Breast epithelium (tissue), 4 donors: ENCODE results near the gene SEMA3E. TPM values are rescaled to one million over a fixed set of nuclear protein-coding genes. Genes with fewer than 3 reads are reported as not detected.

Experiments
- DNase-seq, 2 donors: peaks; one replicate each; pipeline ENCODE4 v3.0.0-alpha.2; 2019; ENCODE audit warnings: low spot score in 2 of 2
- H3K27ac ChIP-seq, 2 donors: fragments of 200-600 bp; sonication (generic) in 1 of 2; one replicate each; pipeline ENCODE4 v1.5.1; 2016 to 2019; ENCODE audit warnings: mild to moderate bottlenecking in 1 of 2
- H3K27me3 ChIP-seq, 2 donors: fragments of 200-600 bp; sonication (generic) in 1 of 2; one replicate each; pipeline versions ENCODE4 v1.5.1 to v1.6.0; 2017 to 2019; ENCODE audit warnings: control low read depth in 1 of 2, mild to moderate bottlenecking in 1 of 2
- H3K36me3 ChIP-seq: fragments of 200-600 bp; one replicate; pipeline ENCODE4 v1.5.1; 2019
- H3K4me1 ChIP-seq, 2 donors: fragments of 200-600 bp; sonication (generic); one replicate each; pipeline ENCODE4 v1.5.1; 2016 to 2019; ENCODE audit warnings: control low read depth in 1 of 2
- H3K4me3 ChIP-seq, 3 donors: fragments of 200-600 bp; sonication (generic); 1 replicate in 2 of 3; 2 replicates in 1 of 3; pipeline ENCODE4 v1.5.1; 2016 to 2019; ENCODE audit warnings: mild to moderate bottlenecking in 3 of 3, moderate library complexity in 2 of 3
- H3K9me3 ChIP-seq, 2 donors: fragments of 200-600 bp; sonication (generic) in 1 of 2; one replicate each; pipeline ENCODE4 v1.5.1; 2016 to 2019; ENCODE audit warnings: control low read depth in 1 of 2
- POLR2A ChIP-seq: fragments of 450-650 bp; IDR thresholded peaks from one replicate; pipeline ENCODE4 v1.6.1; 2016; ENCODE audit warnings: antibody characterized with exemption, mild to moderate bottlenecking, moderate library complexity
- POLR2AphosphoS5 ChIP-seq, 3 donors: sonication (generic); formaldehyde crosslinking; IDR thresholded peaks; one replicate each; pipeline ENCODE4 v1.6.1; 2017; ENCODE audit warnings: antibody characterized with exemption in 3 of 3
- intact Hi-C: fragments of 100-400 bp; cut with DNase I; formaldehyde crosslinking; loops from one replicate; pipeline ENCODE4 v1.15.1; 2023; ENCODE audit warnings: low total_unique reads
- total RNA-seq, 3 donors: library from RNA; depleted of rRNA; stranded (reverse); fragments of >200 nt; gene quantifications; one replicate each; pipeline ENCODE4 v1.1.0, GENCODE V29; 2016
- TF ChIP-seq, protein P1 (sequence below), 3 donors: fragments of 450-650 bp; IDR thresholded peaks; one replicate each; pipeline ENCODE4 v1.5.1; 2016 to 2017; ENCODE audit warnings: antibody characterized with exemption in 3 of 3, mild to moderate bottlenecking in 3 of 3, moderate library complexity in 3 of 3

The SEMA3E gene
- total RNA-seq, 3 donors from 2014 or later: 4.3 to 13.5 (median 11.8) TPM

- no peak for TF ChIP-seq POLR2A
- TF ChIP-seq, protein P1, sequence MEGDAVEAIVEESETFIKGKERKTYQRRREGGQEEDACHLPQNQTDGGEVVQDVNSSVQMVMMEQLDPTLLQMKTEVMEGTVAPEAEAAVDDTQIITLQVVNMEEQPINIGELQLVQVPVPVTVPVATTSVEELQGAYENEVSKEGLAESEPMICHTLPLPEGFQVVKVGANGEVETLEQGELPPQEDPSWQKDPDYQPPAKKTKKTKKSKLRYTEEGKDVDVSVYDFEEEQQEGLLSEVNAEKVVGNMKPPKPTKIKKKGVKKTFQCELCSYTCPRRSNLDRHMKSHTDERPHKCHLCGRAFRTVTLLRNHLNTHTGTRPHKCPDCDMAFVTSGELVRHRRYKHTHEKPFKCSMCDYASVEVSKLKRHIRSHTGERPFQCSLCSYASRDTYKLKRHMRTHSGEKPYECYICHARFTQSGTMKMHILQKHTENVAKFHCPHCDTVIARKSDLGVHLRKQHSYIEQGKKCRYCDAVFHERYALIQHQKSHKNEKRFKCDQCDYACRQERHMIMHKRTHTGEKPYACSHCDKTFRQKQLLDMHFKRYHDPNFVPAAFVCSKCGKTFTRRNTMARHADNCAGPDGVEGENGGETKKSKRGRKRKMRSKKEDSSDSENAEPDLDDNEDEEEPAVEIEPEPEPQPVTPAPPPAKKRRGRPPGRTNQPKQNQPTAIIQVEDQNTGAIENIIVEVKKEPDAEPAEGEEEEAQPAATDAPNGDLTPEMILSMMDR (IDR thresholded peaks at IDR 0.05): no peak
- no peak for TF ChIP-seq POLR2AphosphoS5 (IDR thresholded peaks at IDR 0.05)
- Histone ChIP-seq H3K27me3 (no peaks in the 10 kb centered on the region), H3K27ac (peak overlapping the region in 1 of 2 donors; percentile 14), H3K36me3 (no peaks in the 10 kb centered on the region), H3K4me1 (no peaks in the 10 kb centered on the region), H3K9me3 (no peaks in the 10 kb centered on the region), H3K4me3 (no peak overlapping the region)
- DNase-seq: no peak
- intact Hi-C loops: no loop called here
Observed at GRCh38 chr7:83640731-83641537, 8.0 kb downstream of the SEMA3E start.

DNA sequence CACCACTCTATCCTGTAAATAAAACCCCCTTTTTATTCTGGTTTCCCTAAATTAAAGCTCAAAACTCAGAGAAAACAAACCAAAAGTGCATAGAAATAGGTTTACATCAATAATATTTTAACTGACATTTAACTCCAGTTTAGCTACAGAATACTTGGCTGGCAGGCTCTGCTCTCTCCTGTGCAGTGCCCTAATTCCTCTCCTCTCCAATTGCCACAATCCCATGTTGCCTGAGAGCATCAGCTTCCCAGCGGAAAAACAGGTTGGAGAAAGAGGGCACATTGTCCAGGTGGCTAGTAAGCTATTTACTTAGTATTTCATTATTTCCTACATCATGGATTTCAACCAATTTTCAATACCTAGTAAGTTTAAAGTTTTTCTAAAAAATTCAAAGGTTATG lies 8.7 kb downstream of the SEMA3E start:
- TF ChIP-seq POLR2A (no peak), POLR2AphosphoS5 (IDR thresholded peaks at IDR 0.05) (no peak)
- TF ChIP-seq, protein P1 (IDR thresholded peaks at IDR 0.05): no peak
- intact Hi-C loops: no loop called here
- no peak overlapping the region for H3K27ac ChIP-seq

GRCh38 chr7:83633516-83633915 lies 15.4 kb downstream of the SEMA3E start:
- TF ChIP-seq POLR2AphosphoS5 (IDR thresholded peaks at IDR 0.05): no peak
- TF ChIP-seq, protein P1 (IDR thresholded peaks at IDR 0.05): no peak
- no peak for TF ChIP-seq POLR2A
- no peaks in the 10 kb centered on the region for H3K27me3 ChIP-seq
- no peak overlapping the region for H3K4me3 ChIP-seq
- H3K9me3 ChIP-seq: no peaks in the 10 kb centered on the region
- DNase-seq: no peak
- H3K36me3 ChIP-seq: no peaks in the 10 kb centered on the region
- no peaks in the 10 kb centered on the region for H3K4me1 ChIP-seq
- intact Hi-C loops: no loop called here
- H3K27ac ChIP-seq: no peak overlapping the region

More for the DNA sequence above, 8.7 kb downstream of the SEMA3E start:
- H3K36me3 ChIP-seq: no peaks in the 10 kb centered on the region
- H3K9me3 ChIP-seq: no peaks in the 10 kb centered on the region
- no peak for DNase-seq
- H3K4me1 ChIP-seq: no peaks in the 10 kb centered on the region
- no peak overlapping the region for H3K4me3 ChIP-seq
- H3K27me3 ChIP-seq: no peaks in the 10 kb centered on the region

- H3K4me1 ChIP-seq: no peaks in the 10 kb centered on the region
- no peaks in the 10 kb centered on the region for H3K9me3 ChIP-seq
- intact Hi-C loops: loop anchor here (5.0 kb wide), 1 partner anchor 973 kb away; no protein-coding TSS in a partner anchor
- no peak overlapping the region for H3K27ac ChIP-seq
- H3K4me3 ChIP-seq: peak overlapping the region in 1 of 3 donors; percentile 18
- no peaks in the 10 kb centered on the region for H3K27me3 ChIP-seq
- DNase-seq: no peak
- no peaks in the 10 kb centered on the region for H3K36me3 ChIP-seq
- TF ChIP-seq, protein P1 (IDR thresholded peaks at IDR 0.05): no peak
- no peak for TF ChIP-seq POLR2AphosphoS5 (IDR thresholded peaks at IDR 0.05)
- TF ChIP-seq POLR2A: no peak
Observed at GRCh38 chr7:83629117-83629880, 19.6 kb downstream of the SEMA3E start.

DNA sequence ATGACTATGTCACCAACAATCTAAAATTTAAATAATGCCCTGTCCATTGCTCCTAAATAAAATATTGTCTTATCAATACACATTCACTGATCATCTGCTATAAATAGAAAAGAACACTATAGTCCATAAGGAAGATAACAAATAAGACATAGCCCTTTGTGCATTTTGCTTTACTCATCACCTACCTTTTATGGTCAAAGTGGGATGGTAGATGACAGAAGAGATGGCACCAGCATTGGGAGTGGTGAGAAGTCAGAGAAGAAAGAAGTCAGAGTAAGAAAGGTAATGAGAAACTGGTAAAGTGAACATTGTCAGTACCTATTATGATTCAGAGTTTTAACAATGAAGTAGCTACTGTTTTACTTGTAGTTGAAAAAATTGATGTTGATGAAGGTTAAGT lies 31.1 kb downstream of the SEMA3E start:
- intact Hi-C loops: no loop called here
- Histone ChIP-seq H3K27ac (no peak overlapping the region), H3K36me3 (no peaks in the 10 kb centered on the region), H3K27me3 (no peaks in the 10 kb centered on the region), H3K4me3 (no peak overlapping the region), H3K4me1 (no peaks in the 10 kb centered on the region), H3K9me3 (no peaks in the 10 kb centered on the region)
- TF ChIP-seq POLR2A: no peak
- no peak for DNase-seq
